ENCODE results near the gene AHCY.
"Not testable (repeated sequence)": the region's sequence is repeated elsewhere in the genome, so short reads cannot be mapped to it uniquely, and the experiment has no call there.

Gene AHCY

DNA sequence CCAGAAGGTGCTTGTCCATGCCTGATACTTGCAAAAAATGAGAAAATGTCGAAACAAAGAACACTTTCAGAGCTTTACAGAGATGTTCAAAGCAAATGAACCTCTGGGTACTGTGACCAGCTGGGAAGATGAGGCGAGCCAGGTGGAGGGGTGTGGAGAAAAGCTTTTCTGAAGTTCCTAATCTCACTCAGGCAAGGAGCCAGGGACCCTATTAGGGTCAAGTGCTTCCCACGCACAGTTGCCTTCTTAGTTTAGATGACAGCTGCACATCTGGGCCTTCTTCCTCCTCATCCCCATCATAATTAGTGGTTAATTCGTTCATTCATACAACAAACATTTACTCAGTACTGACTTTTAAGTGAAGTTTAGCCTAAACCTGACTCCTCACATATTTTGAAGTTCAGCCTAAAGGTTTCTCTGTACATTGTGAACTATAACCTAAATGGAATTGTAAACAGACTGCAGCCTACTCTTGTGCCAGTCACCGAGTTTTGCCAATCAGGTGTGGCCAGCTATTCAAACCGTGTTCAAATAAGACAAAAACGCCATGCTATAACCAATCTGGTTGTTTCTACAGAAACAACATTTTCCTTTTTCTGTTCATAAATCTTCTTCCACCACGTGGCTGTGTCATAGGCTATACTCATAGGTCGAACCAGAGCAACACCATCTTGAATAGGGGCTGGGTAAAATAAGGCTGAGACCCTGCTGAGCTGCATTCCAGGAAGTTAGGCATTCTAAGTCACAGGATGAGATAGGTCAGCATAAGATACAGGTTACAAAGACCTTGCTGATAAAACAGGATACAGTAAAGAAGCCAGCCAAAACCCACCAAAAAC, 19.3 kb upstream of the AHCY start:
- no peak for DNase-seq

DNA sequence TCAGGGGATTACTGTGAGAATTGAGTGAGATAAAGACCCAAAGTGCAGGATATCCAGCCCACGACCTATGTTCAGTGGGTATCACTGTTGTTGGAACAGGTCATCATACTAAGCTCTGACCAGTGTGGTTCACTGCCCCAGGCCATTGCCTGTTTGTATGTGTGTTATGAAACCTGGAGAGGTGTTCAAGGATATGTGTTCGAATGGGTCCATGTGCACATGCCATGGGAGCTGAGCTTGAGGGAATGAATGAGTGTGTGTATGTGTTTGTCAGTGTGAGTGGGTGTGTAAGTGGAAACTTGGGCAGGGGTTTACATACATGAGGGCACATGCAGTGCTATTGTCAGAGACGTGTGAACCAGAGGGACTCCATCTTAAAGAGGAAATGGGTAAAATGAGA, 17.7 kb upstream of the AHCY start:
- no peak for DNase-seq

DNA sequence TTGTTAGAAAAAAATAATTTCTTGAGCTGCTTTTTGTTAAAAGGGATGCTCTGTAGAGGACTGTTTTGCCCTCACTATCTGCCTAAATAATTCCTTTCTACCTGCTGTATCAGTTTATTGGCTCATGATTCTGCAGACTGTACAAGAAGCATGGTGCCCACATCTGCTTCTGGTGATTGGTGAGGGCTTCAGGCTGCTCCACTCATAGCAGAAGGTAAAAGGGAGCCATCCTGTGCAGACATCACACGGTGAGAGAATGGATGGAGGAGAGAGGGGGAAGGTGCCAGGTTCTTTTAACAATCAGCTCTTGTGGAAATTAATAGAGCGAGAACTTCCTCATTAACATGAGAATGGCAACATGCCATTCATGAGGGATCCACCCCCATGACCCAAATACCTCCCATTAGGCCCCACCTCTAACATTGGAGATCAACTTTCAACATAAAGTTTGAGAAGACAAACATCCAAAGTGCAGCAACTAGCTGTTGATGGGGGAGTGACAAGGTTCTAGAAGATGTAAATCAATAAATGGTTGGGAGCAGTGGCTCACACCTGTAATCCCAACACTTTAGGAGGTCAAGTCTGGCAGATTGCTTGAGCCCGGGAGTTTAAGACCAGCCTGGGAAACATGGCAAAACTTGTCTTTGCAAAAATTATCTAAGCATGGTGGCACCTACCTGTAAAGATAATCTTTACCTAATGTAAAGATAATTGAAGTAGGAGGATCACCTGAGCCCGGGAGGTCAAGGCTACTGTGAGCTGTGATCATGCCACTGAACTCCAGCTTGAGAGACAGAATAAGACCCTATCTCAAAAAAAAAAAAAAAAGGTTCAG, 15.7 kb upstream of the AHCY start:
- DNase-seq = no peak

DNA sequence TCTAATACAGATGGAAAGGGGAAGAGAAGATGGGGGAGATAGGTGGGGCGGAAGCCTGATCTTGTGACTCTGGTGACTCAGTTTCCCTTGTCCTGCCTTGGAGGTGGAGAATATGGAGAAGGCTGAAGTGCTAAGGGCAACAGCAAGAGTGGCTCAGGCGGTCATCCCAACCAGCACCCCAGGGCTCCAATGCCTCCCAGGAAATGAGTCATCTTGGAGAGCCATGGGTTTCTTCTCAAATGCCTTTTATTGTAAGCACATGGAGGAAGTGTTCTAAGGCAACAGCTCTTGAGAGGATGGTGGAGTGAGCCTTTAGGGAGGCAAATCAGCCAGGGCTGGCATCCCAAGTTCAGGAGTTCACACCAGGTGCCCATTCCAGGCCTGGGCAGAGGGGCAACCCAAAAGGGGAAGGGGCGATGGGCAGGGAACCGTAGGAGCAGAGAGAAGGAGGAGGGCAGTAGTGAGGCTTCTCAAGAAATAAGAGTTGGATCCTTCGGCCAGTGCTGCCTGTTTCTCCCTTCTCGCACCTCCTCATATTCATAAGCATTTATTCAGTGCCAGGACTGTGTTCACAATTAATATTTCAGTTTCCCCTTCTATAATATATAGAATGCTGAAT, 13.2 kb upstream of the AHCY start:
- DNase-seq = peak; percentile 27

DNA sequence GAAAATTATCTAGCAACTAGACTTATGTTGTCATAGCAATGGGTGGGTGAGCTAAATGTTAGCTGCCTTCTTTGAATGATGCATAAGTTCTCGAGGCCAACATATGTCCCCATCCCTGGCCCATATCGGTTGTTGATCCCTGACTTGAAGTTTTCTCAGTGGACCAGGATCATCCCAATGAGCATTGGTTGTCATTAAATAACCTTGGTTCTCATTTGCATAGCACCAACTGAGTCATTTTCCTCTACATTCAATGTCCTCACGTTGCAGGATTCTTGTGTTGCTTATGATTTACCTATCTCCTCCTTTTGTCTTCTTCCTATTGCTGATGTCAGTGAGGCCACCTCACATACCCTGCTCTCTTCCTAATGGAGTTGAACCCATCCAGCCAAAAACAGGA, 12.1 kb upstream of the AHCY start:
- DNase-seq = no peak

DNA sequence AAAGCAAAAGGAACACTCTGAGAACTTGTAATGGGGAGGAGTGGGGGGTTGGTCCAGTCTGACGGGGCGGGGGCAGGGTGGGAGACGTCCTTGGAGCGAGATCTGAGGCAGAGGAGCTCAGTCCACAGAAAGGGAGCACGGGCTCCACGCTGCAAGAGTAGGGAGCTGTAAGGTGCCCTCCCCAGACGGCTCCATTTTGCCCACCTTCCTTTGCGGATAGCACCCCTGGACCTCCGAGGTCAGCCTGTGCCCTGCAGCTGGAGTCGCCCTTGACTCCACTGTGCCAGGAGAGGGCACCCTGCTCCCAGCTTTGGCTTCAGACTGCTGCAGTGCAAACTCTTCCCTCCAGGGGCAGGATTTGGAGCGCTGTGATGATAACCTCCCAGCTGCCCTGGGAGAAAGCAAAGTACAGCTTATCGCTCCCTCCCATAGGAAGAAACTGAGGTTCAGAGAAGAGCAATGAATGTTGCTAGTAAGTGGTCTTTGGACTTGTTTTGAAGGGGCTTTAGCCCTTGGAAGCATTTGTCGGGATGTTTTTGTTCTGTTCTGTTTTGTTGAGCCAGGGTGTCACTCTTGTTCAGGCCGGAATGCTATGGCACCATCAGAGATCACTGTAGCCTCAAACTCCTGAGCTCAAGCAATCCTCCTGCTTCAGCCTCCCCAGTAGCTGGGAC, 9.5 kb upstream of the AHCY start:
- DNase-seq = peak; percentile 85

DNA sequence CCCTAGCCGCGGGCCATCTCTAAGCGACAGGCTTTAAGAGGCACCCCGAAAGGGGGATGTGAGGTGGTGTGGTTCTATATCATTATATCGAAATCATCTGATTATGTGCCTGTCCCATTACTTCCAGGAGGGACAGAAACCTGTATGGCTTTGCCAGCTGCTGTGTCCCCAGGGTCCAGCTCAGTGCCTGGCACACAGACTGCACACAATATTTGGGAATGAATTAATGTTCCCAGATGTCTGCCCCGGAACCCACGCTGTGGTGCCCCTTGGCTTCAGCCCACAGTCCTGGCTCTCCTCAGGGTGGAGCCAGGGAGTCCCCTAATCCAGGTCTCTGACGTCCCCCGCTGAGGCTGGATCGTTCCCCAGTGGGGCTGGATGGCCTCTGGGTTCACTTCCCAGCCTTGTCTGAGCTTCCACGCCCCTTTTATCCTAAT, 8.9 kb upstream of the AHCY start:
- no peak for DNase-seq

DNA sequence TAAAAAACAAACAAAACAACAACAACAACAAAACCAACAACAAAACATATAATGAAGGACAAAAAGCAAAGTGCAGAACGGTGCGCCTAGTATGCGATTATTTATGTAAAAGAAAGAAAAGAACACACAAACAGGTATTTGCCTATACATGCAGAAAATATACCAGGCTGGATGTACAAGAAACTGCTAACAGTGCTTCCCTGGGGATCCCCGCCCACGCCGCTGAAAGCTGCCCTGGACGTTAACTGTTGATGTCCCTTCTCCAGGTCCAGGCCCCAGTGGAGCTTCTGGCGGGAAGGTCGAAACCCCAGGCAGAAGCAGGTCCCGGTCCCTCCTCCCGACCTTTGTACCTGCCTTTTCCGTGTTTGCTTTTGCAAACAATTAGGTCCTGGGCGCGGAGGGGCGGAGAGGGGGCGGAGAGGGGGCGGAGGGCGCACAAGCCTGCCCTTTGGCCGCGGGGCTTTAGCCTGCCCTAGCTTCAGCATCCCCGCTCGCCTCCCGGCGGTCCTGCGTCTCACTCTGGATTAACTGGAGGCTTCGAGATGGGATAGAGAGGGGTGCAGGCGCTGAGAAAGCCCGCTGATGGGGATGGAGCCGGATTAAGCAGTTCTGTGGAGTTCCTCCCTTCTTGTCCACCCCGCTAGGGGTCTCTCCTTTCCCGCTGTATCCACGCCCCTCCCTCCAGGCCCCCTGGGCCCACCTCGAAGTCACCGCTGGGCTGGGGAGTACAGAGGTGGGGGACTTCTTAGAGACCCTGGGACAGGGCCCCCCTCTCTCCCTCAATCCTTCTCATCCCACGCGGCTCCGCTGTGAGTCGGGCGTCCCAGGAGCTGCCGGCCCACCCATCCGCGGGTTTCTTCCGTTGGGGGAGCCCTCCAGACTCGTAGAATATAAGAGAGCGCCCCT, 8.2 kb upstream of the AHCY start:
- no peak for DNase-seq

DNA sequence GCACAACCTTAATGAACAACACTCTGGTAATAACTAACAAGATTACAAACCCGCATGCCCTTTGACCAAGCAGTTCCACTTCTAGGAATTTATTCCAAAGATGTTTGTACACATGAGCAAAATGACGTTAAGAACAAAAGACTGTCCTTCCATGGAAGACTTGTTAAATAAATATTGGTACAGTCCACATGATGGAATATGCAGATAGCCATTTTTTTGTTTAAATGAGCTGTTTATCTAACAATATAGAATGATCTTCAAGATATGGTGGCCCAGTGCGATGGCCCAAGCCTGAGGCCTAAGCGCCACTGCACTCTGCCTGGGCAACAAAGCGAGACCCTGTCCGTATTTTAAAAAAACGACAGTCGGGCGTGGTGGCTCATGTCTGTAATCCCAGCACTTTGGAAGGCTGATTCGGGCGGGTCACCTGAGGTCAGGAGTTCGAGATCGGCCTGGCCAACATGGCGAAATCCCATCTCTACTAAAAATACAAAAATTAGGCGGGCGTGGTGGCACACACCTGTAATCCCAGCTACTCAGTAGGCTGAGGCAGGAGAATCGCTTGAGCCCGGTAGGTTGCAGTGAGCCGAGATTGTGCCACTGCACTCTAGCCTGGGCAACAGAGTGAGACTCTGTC, 7.4 kb upstream of the AHCY start:
- no peak for DNase-seq

DNA sequence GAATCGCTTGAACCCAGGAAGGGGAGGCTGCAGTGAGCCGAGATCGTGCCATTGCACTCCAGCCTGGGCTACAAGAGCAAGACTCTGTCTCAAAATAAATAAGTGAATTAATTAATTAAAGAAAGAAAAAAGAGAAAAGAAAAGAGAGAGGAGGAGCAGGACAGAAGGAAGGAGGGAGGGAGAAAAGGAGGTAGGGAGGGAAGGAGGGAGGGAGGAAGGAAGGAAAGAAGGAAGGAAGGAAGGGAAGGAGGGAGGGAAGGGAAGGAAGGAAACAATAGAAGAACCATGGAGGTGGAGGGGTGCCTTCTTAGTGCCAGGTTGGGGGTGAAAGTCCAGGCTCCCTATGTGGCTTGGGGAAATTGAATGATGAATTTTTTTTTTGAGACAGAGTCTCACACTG, 6.5 kb upstream of the AHCY start:
- DNase-seq = no peak

DNA sequence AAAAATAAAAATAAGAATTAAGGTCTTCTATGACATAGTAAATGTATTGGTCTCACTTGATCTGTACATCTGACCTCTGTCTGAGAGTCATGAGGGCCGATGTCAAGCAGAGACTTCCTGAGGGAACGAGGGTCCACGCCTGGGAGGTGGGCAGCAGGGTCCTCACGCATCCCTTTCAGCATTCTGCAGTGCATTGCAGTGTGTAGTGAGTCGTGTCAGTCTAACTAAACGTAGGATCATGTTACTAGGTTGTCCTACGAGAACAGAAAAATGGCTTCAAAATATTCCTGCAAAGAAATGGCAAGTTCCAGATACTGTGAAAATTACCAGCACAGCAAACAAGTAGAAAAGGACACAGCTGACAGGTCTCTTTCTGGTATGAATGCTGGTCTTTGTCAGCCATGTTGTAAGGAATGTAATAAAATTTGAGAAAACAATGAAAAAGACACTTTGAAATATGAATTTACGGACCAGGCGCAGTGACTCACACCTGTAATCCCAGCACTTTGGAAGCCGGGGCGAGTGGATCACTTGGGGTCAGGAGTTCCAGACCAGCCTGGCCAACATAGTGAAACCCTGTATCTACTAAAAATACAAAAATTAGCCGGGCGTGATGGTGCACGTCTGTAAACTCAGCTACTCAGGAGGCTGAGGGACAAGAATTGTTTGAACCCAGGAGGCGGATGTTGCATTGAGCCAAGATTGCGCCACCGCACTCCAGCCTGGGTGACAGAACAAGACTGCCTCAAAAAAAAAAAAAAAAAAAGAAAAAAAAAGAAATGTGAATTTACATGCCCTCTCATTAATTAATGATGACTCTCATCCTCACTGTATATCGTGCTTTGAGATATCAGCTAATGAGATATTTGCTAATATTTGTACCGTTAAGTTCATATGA, 2.4 kb upstream of the AHCY start:
- DNase-seq = no peak

DNA sequence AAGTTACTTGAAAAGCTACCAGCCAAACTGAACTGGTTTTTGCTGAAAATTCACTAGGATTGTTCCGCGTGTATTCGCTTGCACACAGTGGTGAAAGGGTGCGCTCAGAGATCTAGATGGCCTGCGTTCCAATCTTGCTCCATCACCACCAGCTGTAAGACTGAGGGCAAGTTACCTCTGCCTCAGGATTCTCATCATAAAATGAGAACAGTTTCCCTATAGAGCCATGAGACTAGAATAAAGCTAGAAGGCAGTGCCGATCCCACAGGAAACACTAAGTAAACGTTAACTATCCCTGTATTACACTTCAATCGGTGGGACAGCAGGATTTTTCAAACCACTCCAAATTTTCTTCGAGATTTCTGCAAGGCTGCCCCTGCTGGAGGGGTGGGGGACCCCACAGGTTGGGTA, 838 bp downstream of the AHCY start:
- peak; percentile 35 for DNase-seq

DNA sequence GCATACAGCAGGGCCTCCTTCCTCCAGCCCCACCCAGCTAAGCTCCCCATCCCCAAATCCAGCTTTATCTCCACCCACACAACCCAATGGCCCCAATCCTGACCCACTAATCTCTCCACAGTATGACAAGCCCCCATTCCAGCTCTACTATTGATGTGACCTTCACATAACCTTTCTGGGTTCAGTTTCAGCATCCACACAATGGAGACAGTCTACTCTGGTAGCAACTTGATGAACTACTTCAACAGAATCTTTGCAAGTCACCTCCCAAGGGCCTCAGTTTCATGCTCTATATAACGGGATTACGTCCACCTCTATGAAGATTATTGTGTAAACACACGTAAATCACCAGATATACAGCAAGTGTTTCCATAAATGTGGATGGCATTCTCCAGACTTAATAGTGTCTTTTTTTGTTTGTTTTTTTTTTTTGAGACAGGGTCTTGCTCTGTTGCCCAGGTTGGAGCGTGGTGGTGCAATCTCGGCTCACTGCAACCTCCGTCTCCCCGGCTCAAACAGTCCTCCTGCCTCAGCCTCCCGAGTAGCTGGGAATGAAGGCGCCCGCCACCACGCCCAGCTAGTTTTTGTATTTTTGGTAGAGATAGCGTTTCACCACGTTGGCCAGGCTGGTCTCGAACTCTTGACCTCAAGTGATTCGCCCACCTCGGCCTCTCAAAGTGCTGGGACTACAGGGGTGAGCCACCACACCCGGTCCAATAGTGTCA, 1.4 kb downstream of the AHCY start:
- no peak for DNase-seq

DNA sequence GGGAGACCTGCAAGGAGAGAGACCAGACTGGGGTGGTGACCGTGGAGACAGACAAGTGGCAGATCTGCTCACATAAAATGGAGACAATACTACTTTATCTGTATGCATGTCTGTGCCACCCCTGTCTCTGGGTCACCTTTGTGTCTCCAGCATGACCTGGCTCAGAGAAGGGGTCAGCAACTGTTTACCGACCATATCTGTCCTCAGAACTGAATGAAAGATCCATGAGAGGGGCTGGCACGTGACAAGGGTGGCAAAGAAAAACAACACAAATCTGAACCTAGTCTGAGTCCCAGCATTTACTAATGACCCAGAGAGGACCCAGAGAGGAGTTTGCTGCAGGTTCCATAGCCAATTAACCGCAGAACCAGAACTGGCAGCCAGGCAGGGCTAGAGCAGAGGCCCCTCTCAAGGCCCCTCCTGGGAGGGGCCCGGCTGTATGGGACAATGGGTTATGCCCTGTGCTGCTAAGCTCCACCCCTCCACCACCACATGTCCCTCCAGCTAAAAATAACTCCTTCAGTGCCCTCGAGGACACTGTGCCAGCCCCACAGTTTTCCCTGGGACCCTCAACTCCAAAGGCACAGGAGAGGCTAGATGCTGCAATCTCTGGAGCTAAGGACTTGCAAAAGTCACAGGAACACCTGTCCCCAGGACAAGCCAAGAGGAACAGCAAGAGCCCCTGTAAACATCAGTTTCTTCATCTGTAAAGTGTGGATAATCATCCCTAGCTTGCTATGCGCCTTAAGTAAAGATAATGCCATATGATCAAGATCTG, 2.2 kb downstream of the AHCY start:
- no peak for DNase-seq

DNA sequence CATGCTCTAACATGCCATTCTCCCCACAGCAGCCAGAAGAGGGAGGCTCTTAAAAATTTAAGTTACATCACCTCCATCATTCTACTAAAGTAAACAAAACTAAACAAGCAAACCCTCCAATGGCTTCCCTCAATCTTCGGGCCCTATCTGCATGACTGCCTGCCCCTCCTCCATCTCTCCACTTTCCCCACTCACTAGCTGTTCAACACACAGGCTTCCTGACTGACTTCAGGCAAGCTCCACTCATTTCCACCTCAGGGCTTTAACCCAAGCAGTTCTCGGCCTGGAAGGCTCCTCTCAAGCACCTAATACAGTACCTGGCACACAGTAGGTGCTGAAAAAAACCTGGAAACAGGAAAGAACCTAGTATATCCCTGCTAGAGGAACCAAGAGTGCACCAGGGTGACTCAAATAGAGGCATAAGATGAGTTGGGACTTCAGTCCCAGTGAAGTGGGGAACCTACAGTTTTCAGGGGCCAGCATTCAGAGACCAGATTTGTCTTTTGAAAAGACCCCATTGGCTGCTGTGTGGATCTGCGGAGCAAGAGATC, 2.8 kb downstream of the AHCY start:
- DNase-seq = no peak

DNA sequence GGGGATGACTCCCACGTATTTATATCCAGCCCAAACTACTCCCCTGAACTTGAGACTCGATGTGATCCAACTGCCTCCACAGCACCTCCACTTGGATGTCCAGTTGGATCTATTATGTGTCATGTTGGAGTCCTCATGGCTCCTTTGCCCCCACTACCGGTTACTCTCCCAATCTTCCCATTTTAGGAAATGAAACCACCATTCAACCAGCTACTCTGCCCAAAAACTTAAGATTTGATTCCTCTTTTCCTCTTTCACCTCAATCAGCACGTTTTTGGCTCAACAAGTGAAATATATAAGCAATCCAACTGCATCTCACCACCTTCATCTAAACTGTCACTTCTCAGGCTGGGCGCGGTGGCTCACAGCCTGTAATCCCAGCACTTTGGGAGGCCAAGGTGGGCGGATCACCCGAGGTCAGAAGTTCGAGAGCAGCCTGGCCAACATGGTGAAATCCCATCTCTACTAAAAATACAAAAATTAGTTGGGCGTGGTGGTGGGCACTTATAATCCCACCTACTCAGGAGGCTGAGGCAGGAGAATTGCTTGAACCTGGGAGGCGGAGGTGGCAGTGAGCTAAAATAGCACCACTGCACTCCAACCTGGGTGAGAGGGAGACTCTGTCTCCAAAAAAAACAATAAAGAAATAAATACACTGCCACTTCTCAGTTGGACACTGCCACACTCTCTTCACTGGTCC, 3.4 kb downstream of the AHCY start:
- no peak for DNase-seq

DNA sequence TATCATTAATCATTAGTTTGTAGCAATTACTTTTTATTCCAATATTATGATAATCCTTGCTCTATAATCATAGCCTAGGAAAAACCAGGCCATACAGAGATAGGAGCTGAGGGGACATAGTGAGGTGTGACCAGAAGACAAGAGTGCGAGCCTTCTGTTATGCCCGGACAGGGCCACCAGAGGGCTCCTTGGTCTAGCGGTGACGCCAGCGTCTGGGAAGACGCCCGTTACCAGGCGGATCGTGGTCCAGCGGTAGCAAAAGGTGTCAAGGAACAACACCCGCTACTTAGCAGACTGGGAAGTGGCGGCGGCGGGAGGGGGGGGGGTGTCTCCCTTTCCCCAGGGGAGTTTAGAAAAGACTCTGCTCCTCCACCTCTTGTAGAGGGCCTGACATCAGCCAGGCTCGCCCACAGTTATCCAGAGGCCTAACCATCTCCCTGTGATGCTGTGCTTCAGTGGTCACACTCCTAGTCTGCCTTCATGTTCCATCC, 4.8 kb downstream of the AHCY start:
- DNase-seq = not testable (repeated sequence)

DNA sequence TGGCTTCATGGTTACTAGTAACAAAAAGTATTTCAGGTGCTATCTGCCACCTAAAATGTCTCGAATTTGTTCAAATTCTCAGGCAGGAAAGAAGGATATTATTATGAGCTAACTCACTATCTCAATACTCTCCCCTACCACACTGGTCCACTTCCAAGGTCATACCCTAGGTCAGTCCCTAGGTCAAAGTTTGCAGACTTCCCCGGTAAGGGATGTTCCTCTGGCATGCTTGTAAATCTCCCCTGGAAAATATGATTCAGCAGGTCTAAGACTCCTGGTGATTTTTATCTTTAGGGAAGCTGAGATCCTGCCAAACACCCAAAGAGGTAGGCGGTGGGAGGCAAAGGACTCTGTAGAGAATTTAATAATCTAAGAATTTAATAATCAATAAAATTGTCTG, 6.7 kb downstream of the AHCY start:
- no peak for DNase-seq

All from fibroblast of upper back skin (primary cell).